ENCODE results near the gene NFIA.

Gene NFIA

DNA sequence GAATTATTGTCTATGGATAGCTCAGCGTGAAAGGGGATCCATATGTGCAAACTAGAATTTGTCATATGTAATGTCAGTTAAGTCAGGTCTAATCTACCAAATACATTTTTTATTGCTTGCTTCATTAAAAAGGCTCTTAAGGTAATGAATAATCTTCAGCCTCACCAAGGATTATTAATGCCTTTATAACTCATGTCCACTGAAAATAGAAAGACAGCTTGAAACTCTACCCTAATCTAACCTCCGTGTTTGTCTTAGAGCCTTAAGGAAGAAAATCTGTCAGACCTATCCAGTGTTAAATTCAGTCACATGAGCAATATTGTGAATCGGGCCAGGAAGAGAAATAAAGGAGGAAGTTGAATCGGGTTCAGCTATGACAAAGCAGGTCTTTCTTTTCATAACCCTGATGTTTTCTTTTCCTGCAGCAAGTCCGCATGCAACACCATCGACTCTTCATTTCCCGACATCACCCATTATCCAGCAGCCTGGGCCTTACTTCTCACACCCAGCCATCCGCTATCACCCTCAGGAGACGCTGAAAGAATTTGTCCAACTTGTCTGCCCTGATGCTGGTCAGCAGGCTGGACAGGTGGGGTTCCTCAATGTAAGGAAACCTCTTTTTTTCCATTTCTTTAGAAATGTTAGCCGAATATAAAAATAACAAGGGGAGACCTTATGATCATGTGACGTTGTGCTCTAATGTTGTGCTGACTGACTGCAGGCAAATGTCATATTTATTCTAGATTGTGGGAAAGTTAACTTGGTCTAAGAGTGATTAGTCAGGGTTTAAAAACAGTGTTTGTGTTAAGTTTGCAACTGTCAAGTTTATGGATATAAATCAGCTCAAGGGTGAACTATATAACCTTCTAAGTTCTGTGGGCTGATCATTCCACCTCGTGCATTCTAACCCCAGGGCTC, 321.6 kb downstream of the NFIA start:
- peak overlapping the region; percentile 85 to 96 (median 95) for H3K27ac Mint-ChIP-seq
- H3K4me3 Mint-ChIP-seq = peak overlapping the region; percentile 10 to 66 (median 36)
- peaks cover 61% of the 10 kb centered on the region for H3K4me1 Mint-ChIP-seq
- H3K27me3 Mint-ChIP-seq (ENCODE audit: low read depth) = no peaks in the 10 kb centered on the region
- H3K9me3 Mint-ChIP-seq = no peaks in the 10 kb centered on the region
- H3K36me3 Mint-ChIP-seq (ENCODE audit: low read depth) = peaks cover 31% of the 10 kb centered on the region
- TF ChIP-seq, protein P1, sequence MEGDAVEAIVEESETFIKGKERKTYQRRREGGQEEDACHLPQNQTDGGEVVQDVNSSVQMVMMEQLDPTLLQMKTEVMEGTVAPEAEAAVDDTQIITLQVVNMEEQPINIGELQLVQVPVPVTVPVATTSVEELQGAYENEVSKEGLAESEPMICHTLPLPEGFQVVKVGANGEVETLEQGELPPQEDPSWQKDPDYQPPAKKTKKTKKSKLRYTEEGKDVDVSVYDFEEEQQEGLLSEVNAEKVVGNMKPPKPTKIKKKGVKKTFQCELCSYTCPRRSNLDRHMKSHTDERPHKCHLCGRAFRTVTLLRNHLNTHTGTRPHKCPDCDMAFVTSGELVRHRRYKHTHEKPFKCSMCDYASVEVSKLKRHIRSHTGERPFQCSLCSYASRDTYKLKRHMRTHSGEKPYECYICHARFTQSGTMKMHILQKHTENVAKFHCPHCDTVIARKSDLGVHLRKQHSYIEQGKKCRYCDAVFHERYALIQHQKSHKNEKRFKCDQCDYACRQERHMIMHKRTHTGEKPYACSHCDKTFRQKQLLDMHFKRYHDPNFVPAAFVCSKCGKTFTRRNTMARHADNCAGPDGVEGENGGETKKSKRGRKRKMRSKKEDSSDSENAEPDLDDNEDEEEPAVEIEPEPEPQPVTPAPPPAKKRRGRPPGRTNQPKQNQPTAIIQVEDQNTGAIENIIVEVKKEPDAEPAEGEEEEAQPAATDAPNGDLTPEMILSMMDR (IDR thresholded peaks at IDR 0.05; ENCODE audit: unreplicated experiment in 3 of 3) = no peak

DNA sequence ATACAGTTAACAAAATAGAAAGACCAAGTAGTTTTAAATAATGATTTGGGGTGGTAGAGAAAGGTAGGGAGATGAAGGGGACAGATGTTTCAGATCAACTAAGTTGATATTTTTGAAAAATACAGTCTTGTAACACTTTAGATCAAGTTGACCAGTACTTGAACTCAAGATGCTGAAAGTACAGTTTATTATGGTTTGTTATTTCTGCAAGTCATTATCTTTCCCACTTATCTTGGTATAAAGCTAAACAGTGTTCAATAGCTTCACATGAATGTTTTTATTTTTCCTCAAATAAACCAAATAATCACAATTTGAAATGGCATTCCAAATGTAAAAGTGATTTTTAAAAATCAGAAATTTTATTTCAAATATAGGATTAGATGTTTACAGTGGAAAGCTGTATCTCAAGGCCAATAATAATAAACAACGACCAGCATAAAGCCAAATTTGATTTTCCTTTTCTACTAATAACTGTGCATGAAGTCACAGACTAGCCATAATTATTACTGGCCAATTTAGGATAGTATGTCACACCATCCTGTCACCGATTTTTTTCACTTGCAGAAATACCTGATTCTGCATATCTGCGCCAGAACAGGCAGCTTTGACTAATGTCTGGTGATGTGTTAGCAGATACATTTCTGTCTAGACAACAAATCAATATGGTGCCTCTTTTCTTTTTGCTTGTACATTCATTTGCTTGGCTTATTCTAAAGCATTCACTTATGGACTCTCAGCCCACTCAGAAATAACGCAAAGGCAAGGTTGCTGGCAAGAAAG, 322.4 kb downstream of the NFIA start:
- Mint-ChIP-seq H3K4me1 (peaks cover 53% of the 10 kb centered on the region), H3K36me3 (ENCODE audit: low read depth) (peaks cover 39% of the 10 kb centered on the region), H3K27ac (peak overlapping the region; percentile 85 to 96 (median 95)), H3K27me3 (ENCODE audit: low read depth) (peaks cover 3% of the 10 kb centered on the region), H3K9me3 (no peaks in the 10 kb centered on the region), H3K4me3 (peak overlapping the region; percentile 5 to 66 (median 36))
- TF ChIP-seq, protein P1 (IDR thresholded peaks at IDR 0.05; ENCODE audit: unreplicated experiment in 3 of 3) = no peak

DNA sequence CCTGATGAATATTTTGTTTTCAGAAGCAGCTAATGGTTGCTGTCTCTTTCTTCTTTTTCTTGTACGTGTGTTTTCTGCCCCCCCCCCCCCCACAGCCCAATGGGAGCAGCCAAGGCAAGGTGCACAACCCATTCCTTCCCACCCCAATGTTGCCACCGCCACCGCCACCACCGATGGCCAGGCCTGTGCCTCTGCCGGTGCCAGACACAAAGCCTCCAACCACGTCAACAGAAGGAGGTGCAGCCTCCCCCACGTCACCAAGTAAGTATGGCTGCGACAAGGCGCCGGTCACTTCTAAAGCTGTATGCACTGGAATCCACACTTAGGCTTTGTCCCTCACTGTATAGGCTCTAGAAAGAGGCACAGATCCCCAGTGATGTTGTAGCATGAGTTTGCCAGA, 324.1 kb downstream of the NFIA start:
- no peaks in the 10 kb centered on the region for H3K9me3 Mint-ChIP-seq
- TF ChIP-seq, protein P1 (IDR thresholded peaks at IDR 0.05; ENCODE audit: unreplicated experiment in 3 of 3) = no peak
- H3K4me1 Mint-ChIP-seq = peaks cover 36% of the 10 kb centered on the region
- H3K36me3 Mint-ChIP-seq (ENCODE audit: low read depth) = peaks cover 48% of the 10 kb centered on the region
- no peak overlapping the region for H3K4me3 Mint-ChIP-seq
- H3K27ac Mint-ChIP-seq = peak overlapping the region in 1 of 3 experiments; percentile 12
- H3K27me3 Mint-ChIP-seq (ENCODE audit: low read depth) = peaks cover 3% of the 10 kb centered on the region

DNA sequence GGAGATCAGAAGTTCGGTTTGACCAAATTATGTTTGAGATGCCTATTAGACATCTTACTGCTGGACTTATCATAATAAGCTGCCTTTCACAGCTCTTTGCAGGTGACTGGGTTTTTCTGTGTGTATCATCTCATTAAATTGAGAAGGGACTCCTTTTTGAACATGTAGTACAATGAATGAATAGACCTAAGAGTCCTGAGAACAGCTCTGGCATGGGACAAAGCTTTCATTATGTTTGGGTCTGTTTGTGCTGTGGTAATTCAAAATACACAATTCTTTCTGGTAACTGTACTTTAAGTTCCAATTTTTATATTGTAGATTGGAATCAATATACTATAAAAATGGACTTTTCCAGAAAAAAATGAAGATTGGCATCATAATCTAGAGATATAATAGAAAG, 330.2 kb downstream of the NFIA start:
- peaks cover 3% of the 10 kb centered on the region for H3K27me3 Mint-ChIP-seq (ENCODE audit: low read depth)

DNA sequence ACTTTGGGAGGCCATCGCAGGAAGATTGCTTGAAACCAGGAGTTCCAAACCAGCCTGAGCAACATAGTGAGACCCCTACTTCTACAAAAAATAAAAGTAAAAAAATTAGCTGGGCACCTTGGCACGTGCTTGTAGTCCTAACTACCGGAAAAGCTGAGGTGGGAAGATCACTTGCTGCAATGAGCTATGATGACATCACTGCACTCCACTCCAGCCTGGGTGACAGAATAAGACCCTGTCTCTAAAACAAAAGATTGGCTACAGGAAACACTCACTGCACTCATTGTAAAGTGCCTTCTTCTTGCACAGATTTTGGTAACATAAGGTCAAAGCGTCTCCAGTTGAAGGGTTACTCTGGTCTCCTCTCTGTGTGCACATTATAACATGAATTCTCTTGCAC, 336.8 kb downstream of the NFIA start:
- Mint-ChIP-seq H3K36me3 (ENCODE audit: low read depth) (peaks cover 38% of the 10 kb centered on the region), H3K27ac (peak overlapping the region in 1 of 3 experiments; percentile 48), H3K27me3 (ENCODE audit: low read depth) (no peaks in the 10 kb centered on the region), H3K4me3 (no peak overlapping the region), H3K9me3 (no peaks in the 10 kb centered on the region), H3K4me1 (peaks cover 16% of the 10 kb centered on the region)
- TF ChIP-seq, protein P1 (IDR thresholded peaks at IDR 0.05; ENCODE audit: unreplicated experiment in 3 of 3) = no peak

More for the DNA sequence above, 330.2 kb downstream of the NFIA start:
- H3K9me3 Mint-ChIP-seq = no peaks in the 10 kb centered on the region
- peaks cover 5% of the 10 kb centered on the region for H3K4me1 Mint-ChIP-seq
- TF ChIP-seq, protein P1 (IDR thresholded peaks at IDR 0.05; ENCODE audit: unreplicated experiment in 3 of 3) = no peak
- H3K36me3 Mint-ChIP-seq (ENCODE audit: low read depth) = peaks cover 58% of the 10 kb centered on the region
- no peak overlapping the region for H3K4me3 Mint-ChIP-seq
- no peak overlapping the region for H3K27ac Mint-ChIP-seq

Measured in nephron (organoid).